ENCODE results near the gene HDHD5. TPM values are rescaled to one million over a fixed set of nuclear protein-coding genes. Genes with fewer than 3 reads are reported as not detected.
A peak's percentile ranks its signal among the peaks of the same experiment; 100 is the strongest.

Gene HDHD5
- total and polyA plus RNA-seq, 2 of the 13 experiments (the other 11 are each of a cell fraction or from before 2014, with no cell fraction given), result not detected

DNA sequence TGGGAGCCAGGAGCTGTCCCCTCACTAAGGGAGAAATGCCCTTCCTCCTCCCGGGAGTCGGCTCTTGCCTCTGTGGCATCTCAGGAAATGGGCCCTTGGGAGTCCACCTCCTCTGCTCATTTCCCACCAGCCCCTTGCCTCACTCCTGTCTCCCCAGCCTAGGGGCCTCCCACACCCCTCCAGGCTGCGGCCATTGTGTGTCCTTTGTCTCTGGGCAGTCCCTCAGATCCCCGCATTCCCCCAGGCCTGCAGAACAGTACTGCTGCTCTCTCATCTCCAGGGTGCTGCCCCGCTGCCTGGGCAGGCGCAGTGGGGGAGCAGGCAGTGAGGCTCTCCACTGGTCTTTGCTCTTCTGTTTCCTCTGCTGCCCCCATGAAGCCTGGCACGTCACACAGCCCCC lies 35.1 kb upstream of the HDHD5 start:
- no peaks in the 10 kb centered on the region for H4K20me1 ChIP-seq (ENCODE audit: insufficient read depth, low read length)
- no peak for DNase-seq (ENCODE audit: low spot score)
- no peak overlapping the region for H2AFZ ChIP-seq (ENCODE audit: low read length)
- TF ChIP-seq TOE1 (CRISPR knock-in tag; IDR thresholded peaks at IDR 0.05), result no peak
- TF ChIP-seq, protein P1, sequence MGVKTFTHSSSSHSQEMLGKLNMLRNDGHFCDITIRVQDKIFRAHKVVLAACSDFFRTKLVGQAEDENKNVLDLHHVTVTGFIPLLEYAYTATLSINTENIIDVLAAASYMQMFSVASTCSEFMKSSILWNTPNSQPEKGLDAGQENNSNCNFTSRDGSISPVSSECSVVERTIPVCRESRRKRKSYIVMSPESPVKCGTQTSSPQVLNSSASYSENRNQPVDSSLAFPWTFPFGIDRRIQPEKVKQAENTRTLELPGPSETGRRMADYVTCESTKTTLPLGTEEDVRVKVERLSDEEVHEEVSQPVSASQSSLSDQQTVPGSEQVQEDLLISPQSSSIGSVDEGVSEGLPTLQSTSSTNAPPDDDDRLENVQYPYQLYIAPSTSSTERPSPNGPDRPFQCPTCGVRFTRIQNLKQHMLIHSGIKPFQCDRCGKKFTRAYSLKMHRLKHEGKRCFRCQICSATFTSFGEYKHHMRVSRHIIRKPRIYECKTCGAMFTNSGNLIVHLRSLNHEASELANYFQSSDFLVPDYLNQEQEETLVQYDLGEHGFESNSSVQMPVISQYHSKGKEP (CRISPR knock-in tag; IDR thresholded peaks at IDR 0.05), result no peak
- TF ChIP-seq, protein P2, sequence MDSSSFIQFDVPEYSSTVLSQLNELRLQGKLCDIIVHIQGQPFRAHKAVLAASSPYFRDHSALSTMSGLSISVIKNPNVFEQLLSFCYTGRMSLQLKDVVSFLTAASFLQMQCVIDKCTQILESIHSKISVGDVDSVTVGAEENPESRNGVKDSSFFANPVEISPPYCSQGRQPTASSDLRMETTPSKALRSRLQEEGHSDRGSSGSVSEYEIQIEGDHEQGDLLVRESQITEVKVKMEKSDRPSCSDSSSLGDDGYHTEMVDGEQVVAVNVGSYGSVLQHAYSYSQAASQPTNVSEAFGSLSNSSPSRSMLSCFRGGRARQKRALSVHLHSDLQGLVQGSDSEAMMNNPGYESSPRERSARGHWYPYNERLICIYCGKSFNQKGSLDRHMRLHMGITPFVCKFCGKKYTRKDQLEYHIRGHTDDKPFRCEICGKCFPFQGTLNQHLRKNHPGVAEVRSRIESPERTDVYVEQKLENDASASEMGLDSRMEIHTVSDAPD (CRISPR knock-in tag; IDR thresholded peaks at IDR 0.05), result no peak
- TF ChIP-seq ZNF607 (CRISPR knock-in tag; IDR thresholded peaks at IDR 0.05; ENCODE audit: borderline replicate concordance), result no peak
- no peak for TF ChIP-seq ZNF180 (CRISPR knock-in tag; IDR thresholded peaks at IDR 0.05; ENCODE audit: borderline replicate concordance, low read depth)
- TF ChIP-seq U2AF1 (optimal IDR thresholded peaks at IDR 0.05; ENCODE audit: low read depth, low read length), result no peak
- no peak for TF ChIP-seq NFYB (CRISPR knock-in tag; IDR thresholded peaks at IDR 0.05)
- TF ChIP-seq PLRG1 (conservative IDR thresholded peaks at IDR 0.05), result no peak
- no peak for TF ChIP-seq TCF7 (IDR thresholded peaks at IDR 0.05; ENCODE audit: low read depth)
- no peak for TF ChIP-seq ZNF761 (CRISPR knock-in tag; conservative IDR thresholded peaks at IDR 0.05)
- TF ChIP-seq RARG (CRISPR knock-in tag; IDR thresholded peaks at IDR 0.05; ENCODE audit: low read depth), result no peak
- no peaks in the 10 kb centered on the region for H3K4me1 ChIP-seq (ENCODE audit: insufficient read depth, low read length)
- no peaks in the 10 kb centered on the region for H3K79me2 ChIP-seq (ENCODE audit: insufficient read depth, low read length)
- peak; percentile 32; the same call in 1 of the 3 replicates for ATAC-seq
- in situ Hi-C loops (cut with HindIII; ENCODE audit: extremely low pct_ligation_motif_present, low pct_unique_long_range_greater_than_20kb), result no loop called here
- no peaks in the 10 kb centered on the region for H3K36me3 ChIP-seq (replicated peaks in 1 of 2; ENCODE audit: control insufficient read depth in 1 of 2, insufficient read depth in 2 of 2, low read length in 2 of 2)
- no peak overlapping the region for H3K4me3 ChIP-seq (replicated peaks in 1 of 3; ENCODE audit: insufficient read depth in 1 of 3, low read depth in 2 of 3, low read length in 3 of 3)
- CTCF ChIA-PET (ENCODE audit: low intra/inter-chr PET ratio, low total read pairs), result no interaction called here
- BruUV-seq (replicated peaks), result no TSS peak
- no peak overlapping the region for H3K9ac ChIP-seq (ENCODE audit: insufficient read depth, low read depth, low read length)
- no peak overlapping the region for H3K27ac ChIP-seq (ENCODE audit: extremely low read length, insufficient read depth, low read length)
- 10% methylated on average over 2 of the region's 7 CpGs for WGBS (ENCODE audit: low lambda C conversion rate)
- H3K4me2 ChIP-seq (ENCODE audit: low read depth, low read length), result no peak overlapping the region
- intact Hi-C loops (cut with micrococcal nuclease; ENCODE audit: unreplicated experiment), result no loop called here
- no peak for FAIRE-seq
- POLR2A ChIA-PET, result no interaction called here
- no peaks in the 10 kb centered on the region for H3K9me3 ChIP-seq (ENCODE audit: low read length)
- H3K27me3 ChIP-seq (ENCODE audit: control insufficient read depth in 1 of 2, insufficient read depth in 2 of 2, low read length in 2 of 2), result peaks cover 0 to 3% of the 10 kb centered on the region in 2 experiments; a peak in 2 of 5 replicates

Measured in HepG2 (cell line).